Measurements from ENCODE around the gene EDIL3. TPM values are rescaled to one million over a fixed set of nuclear protein-coding genes. Genes with fewer than 3 reads are reported as not detected.

EDIL3 gene
- total RNA-seq, 1 experiment from 2014 or later, result not detected

DNA sequence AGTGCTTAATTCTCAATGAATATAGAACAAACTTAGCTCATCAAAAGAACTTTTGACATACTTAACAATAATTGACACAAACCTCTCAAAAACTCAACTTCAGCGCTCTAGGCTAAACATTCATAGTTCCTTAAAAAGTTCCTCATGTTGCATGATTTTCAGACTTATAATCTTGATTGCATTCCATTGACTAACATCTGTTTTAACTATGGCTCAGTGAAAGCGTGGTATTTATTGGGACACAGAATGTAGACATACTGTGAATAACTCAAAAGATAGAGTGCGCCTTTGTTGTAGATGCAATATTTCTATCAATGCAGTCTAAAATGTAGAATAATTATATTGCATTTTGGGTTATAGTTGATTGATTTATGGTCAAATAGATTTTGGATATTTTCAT, 436.9 kb downstream of the EDIL3 start:
- H3K36me3 ChIP-seq (ENCODE audit: control insufficient read depth, insufficient read depth, low read length), result no peaks in the 10 kb centered on the region
- CTCF ChIA-PET, result no interaction called here
- Mint-ChIP-seq H3K27me3 (ENCODE audit: insufficient read depth, unreplicated experiment) (peaks cover 2% of the 10 kb centered on the region), H3K4me3 (ENCODE audit: unreplicated experiment) (no peak overlapping the region), H3K4me1 (ENCODE audit: low read depth, unreplicated experiment) (no peaks in the 10 kb centered on the region), H3K36me3 (ENCODE audit: insufficient read depth, unreplicated experiment) (no peaks in the 10 kb centered on the region), H3K27ac (ENCODE audit: unreplicated experiment) (no peak overlapping the region), H3K9me3 (ENCODE audit: unreplicated experiment) (no peaks in the 10 kb centered on the region)
- BruUV-seq (replicated peaks), result no TSS peak
- POLR2A ChIA-PET, result no interaction called here
- H3K9me3 ChIP-seq, result no peaks in the 10 kb centered on the region
- intact Hi-C loops (cut with micrococcal nuclease; ENCODE audit: unreplicated experiment), result no loop called here
- DNase-seq, result no peak
- no peaks in the 10 kb centered on the region for H3K27me3 ChIP-seq (replicated peaks; ENCODE audit: control insufficient read depth, insufficient read depth, low read length)
- TF ChIP-seq, protein P1, sequence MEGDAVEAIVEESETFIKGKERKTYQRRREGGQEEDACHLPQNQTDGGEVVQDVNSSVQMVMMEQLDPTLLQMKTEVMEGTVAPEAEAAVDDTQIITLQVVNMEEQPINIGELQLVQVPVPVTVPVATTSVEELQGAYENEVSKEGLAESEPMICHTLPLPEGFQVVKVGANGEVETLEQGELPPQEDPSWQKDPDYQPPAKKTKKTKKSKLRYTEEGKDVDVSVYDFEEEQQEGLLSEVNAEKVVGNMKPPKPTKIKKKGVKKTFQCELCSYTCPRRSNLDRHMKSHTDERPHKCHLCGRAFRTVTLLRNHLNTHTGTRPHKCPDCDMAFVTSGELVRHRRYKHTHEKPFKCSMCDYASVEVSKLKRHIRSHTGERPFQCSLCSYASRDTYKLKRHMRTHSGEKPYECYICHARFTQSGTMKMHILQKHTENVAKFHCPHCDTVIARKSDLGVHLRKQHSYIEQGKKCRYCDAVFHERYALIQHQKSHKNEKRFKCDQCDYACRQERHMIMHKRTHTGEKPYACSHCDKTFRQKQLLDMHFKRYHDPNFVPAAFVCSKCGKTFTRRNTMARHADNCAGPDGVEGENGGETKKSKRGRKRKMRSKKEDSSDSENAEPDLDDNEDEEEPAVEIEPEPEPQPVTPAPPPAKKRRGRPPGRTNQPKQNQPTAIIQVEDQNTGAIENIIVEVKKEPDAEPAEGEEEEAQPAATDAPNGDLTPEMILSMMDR (IDR thresholded peaks at IDR 0.05; ENCODE audit: insufficient read depth in 1 of 2, low read depth in 1 of 2, low read length in 1 of 2, severe bottlenecking in 1 of 2, unreplicated experiment in 1 of 2), result no peak
- H3K4me3 ChIP-seq (ENCODE audit: low read depth, low read length), result no peak overlapping the region
- H3K4me1 ChIP-seq, result no peaks in the 10 kb centered on the region

DNA sequence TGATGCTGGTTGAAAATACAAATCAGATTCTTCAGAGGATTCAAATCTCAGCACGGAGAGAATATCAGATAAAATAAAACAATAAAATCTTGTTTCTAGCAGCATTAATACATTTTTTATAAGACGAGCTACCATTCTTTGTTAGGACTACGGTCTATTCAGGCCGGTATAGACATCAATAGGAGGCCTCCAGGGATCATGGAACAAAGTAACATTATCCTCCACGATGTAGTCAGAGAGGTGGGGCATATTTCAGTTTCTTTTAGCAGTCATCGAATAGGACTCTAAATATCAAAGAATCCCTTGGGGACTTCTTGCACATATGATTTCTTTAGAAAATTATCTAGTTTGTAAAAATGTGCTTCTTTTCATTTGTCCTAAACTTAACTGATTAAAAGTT, 438.2 kb downstream of the EDIL3 start:
- Mint-ChIP-seq H3K27ac (ENCODE audit: unreplicated experiment) (no peak overlapping the region), H3K4me3 (ENCODE audit: unreplicated experiment) (no peak overlapping the region), H3K9me3 (ENCODE audit: unreplicated experiment) (no peaks in the 10 kb centered on the region), H3K27me3 (ENCODE audit: insufficient read depth, unreplicated experiment) (peaks cover 2% of the 10 kb centered on the region), H3K4me1 (ENCODE audit: low read depth, unreplicated experiment) (no peaks in the 10 kb centered on the region), H3K36me3 (ENCODE audit: insufficient read depth, unreplicated experiment) (no peaks in the 10 kb centered on the region)
- Histone ChIP-seq H3K4me1 (no peaks in the 10 kb centered on the region), H3K4me3 (ENCODE audit: low read depth, low read length) (no peak overlapping the region), H3K27me3 (replicated peaks; ENCODE audit: control insufficient read depth, insufficient read depth, low read length) (no peaks in the 10 kb centered on the region), H3K36me3 (ENCODE audit: control insufficient read depth, insufficient read depth, low read length) (no peaks in the 10 kb centered on the region), H3K9me3 (no peaks in the 10 kb centered on the region)
- POLR2A ChIA-PET, result no interaction called here
- intact Hi-C loops (cut with micrococcal nuclease; ENCODE audit: unreplicated experiment), result no loop called here
- BruUV-seq (replicated peaks), result no TSS peak
- TF ChIP-seq, protein P1 (IDR thresholded peaks at IDR 0.05; ENCODE audit: insufficient read depth in 1 of 2, low read depth in 1 of 2, low read length in 1 of 2, severe bottlenecking in 1 of 2, unreplicated experiment in 1 of 2), result no peak
- CTCF ChIA-PET, result no interaction called here
- DNase-seq, result no peak

DNA sequence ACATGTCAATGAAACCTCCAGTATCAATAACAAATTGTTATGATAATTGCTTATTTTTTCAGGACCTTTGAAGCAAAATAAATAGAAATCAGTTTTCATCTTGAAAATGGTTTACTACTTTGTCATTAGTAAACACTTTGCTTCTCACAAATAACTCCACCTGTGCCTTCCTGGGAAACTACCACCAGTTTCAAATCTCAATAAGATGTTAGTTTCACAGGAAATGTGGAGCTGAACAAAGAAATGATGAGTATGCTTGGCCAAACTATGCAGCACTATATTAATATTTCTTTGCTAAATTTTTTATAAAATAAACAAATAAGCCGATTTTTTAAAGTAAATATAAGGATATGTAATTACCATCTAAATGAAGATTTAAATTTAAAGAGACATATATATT, 442.5 kb downstream of the EDIL3 start:
- no TSS peak for BruUV-seq (replicated peaks)
- Mint-ChIP-seq H3K4me1 (ENCODE audit: low read depth, unreplicated experiment) (no peaks in the 10 kb centered on the region), H3K27me3 (ENCODE audit: insufficient read depth, unreplicated experiment) (peaks cover 2% of the 10 kb centered on the region)

More for the DNA sequence above, 442.5 kb downstream of the EDIL3 start:
- ChIA-PET POLR2A (no interaction called here), CTCF (no interaction called here)
- H3K9me3 ChIP-seq, result no peaks in the 10 kb centered on the region
- no peaks in the 10 kb centered on the region for H3K36me3 Mint-ChIP-seq (ENCODE audit: insufficient read depth, unreplicated experiment)
- no peaks in the 10 kb centered on the region for H3K4me1 ChIP-seq
- H3K9me3 Mint-ChIP-seq (ENCODE audit: unreplicated experiment), result no peaks in the 10 kb centered on the region
- H3K4me3 ChIP-seq (ENCODE audit: low read depth, low read length), result no peak overlapping the region
- TF ChIP-seq, protein P1 (IDR thresholded peaks at IDR 0.05; ENCODE audit: insufficient read depth in 1 of 2, low read depth in 1 of 2, low read length in 1 of 2, severe bottlenecking in 1 of 2, unreplicated experiment in 1 of 2), result no peak
- H3K4me3 Mint-ChIP-seq (ENCODE audit: unreplicated experiment), result no peak overlapping the region
- no peak for DNase-seq
- no peaks in the 10 kb centered on the region for H3K27me3 ChIP-seq (replicated peaks; ENCODE audit: control insufficient read depth, insufficient read depth, low read length)
- no peak overlapping the region for H3K27ac Mint-ChIP-seq (ENCODE audit: unreplicated experiment)
- intact Hi-C loops (cut with micrococcal nuclease; ENCODE audit: unreplicated experiment), result no loop called here
- no peaks in the 10 kb centered on the region for H3K36me3 ChIP-seq (ENCODE audit: control insufficient read depth, insufficient read depth, low read length)
